ENCODE results near the gene NAA20. TPM values are rescaled to one million over a fixed set of nuclear protein-coding genes. Genes with fewer than 3 reads are reported as not detected.

The NAA20 gene
- total RNA-seq, 2 donors from 2014 or later = 33.9 to 48.5 TPM

DNA sequence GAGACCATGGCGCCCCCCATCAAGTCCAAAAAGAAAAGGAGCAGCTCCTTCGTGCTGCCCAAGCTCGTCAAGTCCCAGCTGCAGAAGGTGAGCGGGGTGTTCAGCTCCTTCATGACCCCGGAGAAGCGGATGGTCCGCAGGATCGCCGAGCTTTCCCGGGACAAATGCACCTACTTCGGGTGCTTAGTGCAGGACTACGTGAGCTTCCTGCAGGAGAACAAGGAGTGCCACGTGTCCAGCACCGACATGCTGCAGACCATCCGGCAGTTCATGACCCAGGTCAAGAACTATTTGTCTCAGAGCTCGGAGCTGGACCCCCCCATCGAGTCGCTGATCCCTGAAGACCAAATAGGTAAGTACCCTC is 41.7 kb upstream of the NAA20 start:
- Histone ChIP-seq H3K9me3 (no peaks in the 10 kb centered on the region), H3K27me3 (replicated peaks; ENCODE audit: insufficient read depth) (no peaks in the 10 kb centered on the region), H3K36me3 (no peaks in the 10 kb centered on the region), H3K27ac (peak overlapping the region; percentile 85 to 89), H3K4me1 (replicated peaks) (no peaks in the 10 kb centered on the region), H3K4me3 (peak overlapping the region; percentile 37 to 56)
- DNase-seq (ENCODE audit: low spot score) = peak; percentile 48
- TF ChIP-seq POLR2A (IDR thresholded peaks at IDR 0.05) = no peak
- TF ChIP-seq POLR2AphosphoS5 (IDR thresholded peaks at IDR 0.05) = no peak
- TF ChIP-seq, protein P1, sequence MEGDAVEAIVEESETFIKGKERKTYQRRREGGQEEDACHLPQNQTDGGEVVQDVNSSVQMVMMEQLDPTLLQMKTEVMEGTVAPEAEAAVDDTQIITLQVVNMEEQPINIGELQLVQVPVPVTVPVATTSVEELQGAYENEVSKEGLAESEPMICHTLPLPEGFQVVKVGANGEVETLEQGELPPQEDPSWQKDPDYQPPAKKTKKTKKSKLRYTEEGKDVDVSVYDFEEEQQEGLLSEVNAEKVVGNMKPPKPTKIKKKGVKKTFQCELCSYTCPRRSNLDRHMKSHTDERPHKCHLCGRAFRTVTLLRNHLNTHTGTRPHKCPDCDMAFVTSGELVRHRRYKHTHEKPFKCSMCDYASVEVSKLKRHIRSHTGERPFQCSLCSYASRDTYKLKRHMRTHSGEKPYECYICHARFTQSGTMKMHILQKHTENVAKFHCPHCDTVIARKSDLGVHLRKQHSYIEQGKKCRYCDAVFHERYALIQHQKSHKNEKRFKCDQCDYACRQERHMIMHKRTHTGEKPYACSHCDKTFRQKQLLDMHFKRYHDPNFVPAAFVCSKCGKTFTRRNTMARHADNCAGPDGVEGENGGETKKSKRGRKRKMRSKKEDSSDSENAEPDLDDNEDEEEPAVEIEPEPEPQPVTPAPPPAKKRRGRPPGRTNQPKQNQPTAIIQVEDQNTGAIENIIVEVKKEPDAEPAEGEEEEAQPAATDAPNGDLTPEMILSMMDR (IDR thresholded peaks at IDR 0.05) = no peak
- intact Hi-C loops (cut with DNase I) = loop anchor here (5.0 kb wide), 1 partner anchor 83 kb away; no protein-coding TSS in a partner anchor
- 12% methylated on average over 18 of the region's 18 CpGs for WGBS

DNA sequence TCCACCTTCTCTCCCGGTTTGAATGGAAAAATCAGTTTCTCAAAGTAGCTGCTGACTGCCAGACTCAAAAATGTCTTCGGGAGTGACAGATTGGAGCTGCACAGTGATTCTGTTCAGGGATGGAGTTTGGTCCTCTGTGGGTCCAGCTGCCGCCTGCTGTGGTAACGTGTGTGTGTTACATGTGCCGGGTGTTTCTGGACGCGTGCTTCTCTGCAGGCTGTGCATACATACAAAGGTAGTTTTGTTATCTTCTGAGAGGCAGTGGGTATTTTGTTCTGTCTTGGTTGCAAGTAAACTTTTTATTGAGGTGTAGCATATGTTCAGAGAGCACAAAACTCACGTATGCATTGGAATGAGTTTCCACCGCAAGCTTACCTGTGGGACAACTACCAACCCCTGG is 41.3 kb upstream of the NAA20 start:
- TF ChIP-seq POLR2A (IDR thresholded peaks at IDR 0.05) = no peak
- TF ChIP-seq POLR2AphosphoS5 (IDR thresholded peaks at IDR 0.05) = no peak
- TF ChIP-seq, protein P1 (IDR thresholded peaks at IDR 0.05) = no peak
- 13% methylated on average over 9 of the region's 9 CpGs for WGBS
- no peaks in the 10 kb centered on the region for H3K9me3 ChIP-seq
- no peaks in the 10 kb centered on the region for H3K36me3 ChIP-seq
- no peak for DNase-seq (ENCODE audit: low spot score)
- no peaks in the 10 kb centered on the region for H3K27me3 ChIP-seq (replicated peaks; ENCODE audit: insufficient read depth)
- intact Hi-C loops (cut with DNase I) = loop anchor here (5.0 kb wide), 1 partner anchor 84 kb away; no protein-coding TSS in a partner anchor
- H3K4me1 ChIP-seq (replicated peaks) = no peaks in the 10 kb centered on the region
- H3K4me3 ChIP-seq = peak overlapping the region; percentile 37 to 56
- peak overlapping the region; percentile 85 to 89 for H3K27ac ChIP-seq

DNA sequence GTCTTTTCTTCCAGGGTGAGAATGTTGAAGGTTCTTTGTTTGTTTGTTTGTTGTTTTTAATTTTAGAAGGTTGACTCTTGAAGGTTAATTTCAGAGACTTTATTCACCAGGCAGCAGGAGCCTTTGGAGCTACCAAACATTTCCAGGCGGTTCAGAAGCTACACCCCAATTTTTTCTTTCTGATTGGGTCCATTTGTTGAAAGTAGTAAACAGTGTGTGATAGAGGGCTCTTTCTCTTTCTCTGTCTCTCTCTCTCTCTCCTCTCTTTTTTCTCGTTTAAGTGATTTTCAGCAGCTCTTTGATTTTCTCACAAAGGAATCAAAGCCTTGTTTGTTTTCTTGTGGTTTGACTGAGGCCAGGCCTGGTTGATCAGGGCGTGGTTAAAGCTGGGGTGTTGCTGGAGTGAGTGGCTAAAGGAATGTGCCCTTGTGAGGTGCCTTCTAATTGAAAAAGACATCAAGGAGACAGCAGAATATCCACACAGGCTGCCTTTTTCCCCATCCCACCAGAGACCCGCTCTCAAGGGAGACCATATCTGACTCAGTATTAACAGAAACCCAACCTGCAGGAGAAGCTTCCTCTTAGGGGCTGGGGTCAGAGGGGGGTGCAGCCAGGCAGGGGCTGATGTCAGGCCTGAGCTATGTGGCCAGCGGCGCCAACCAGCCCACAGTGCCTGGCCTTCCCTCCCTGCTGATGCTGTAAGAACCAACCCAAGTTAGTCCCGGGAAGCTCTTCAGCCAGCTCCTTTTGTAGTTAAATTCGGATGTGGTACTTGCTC is 40.4 kb upstream of the NAA20 start:
- peak; percentile 52 for DNase-seq (ENCODE audit: low spot score)
- H3K4me1 ChIP-seq (replicated peaks) = no peaks in the 10 kb centered on the region

DNA sequence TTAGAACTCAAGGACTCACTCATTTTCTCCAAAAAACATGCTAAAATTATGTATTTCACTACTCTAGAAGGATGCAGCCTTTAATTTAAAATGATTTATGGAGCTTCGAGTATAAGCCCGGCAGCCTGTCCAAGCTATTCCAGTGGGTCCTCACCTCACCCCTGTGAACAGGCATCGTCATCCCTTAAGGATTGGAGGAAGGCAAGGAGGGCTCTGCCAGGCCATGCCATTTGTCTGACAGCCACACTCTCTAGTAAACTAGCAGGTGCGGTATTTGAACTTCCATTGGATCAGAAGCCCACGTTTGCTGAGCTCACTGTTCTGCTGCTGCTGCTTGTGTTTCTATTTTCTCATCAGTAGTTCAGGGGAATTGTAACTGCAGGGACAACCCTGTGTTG is 39.8 kb upstream of the NAA20 start:
- H3K4me3 ChIP-seq = peak overlapping the region; percentile 37 to 56
- H3K36me3 ChIP-seq = no peaks in the 10 kb centered on the region
- intact Hi-C loops (cut with DNase I) = loop anchor here (5.0 kb wide), 1 partner anchor 85 kb away; no protein-coding TSS in a partner anchor
- H3K4me1 ChIP-seq (replicated peaks) = no peaks in the 10 kb centered on the region
- H3K27ac ChIP-seq = peak overlapping the region; percentile 85 to 89
- 30% methylated on average over 5 of the region's 5 CpGs for WGBS
- no peak for DNase-seq (ENCODE audit: low spot score)
- TF ChIP-seq POLR2AphosphoS5 (IDR thresholded peaks at IDR 0.05) = no peak
- no peaks in the 10 kb centered on the region for H3K9me3 ChIP-seq
- H3K27me3 ChIP-seq (replicated peaks; ENCODE audit: insufficient read depth) = no peaks in the 10 kb centered on the region

More for the DNA sequence above, 40.4 kb upstream of the NAA20 start:
- Histone ChIP-seq H3K4me3 (peak overlapping the region; percentile 37 to 56), H3K27ac (peak overlapping the region; percentile 85 to 89), H3K9me3 (no peaks in the 10 kb centered on the region), H3K36me3 (no peaks in the 10 kb centered on the region), H3K27me3 (replicated peaks; ENCODE audit: insufficient read depth) (no peaks in the 10 kb centered on the region)
- intact Hi-C loops (cut with DNase I) = loop anchor here (5.0 kb wide), 1 partner anchor 84 kb away; no protein-coding TSS in a partner anchor
- peak; percentile 2 for TF ChIP-seq POLR2A (IDR thresholded peaks at IDR 0.05)
- TF ChIP-seq, protein P1 (IDR thresholded peaks at IDR 0.05) = no peak
- TF ChIP-seq POLR2AphosphoS5 (IDR thresholded peaks at IDR 0.05) = peak; percentile 18
- 11% methylated on average over 8 of the region's 8 CpGs for WGBS

DNA sequence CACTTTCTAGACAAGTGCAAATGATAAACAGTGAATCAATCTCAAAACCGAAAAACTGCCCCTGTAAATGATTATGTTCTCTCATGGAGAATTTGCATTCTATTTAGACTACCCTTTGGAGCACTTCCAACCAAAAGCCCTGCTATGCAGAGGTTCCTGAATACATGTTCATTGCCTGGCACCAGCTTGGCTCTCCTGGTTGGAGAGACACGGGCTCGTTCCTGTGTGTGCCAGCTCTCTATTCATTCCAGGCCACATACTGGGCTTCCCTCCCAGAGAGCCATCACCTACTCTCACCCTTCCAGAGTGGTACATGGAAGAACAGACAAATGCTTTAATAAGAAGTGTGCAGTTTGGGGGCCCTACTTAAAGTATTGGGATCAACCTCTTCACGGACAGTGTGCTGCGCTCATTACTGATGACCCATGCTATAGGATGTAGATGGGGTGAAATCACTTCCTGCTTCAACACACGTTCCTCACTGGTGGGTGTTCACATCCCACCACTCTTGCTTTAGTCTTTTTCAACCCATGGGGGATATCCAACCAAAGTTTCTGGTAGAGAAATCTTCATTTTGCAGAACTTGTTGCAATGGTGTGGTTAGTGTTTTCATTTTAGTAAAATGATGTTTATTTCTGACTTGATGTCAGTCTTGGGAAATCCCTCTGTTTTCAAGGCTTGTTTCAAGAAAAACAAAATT is 38.5 kb upstream of the NAA20 start:
- DNase-seq (ENCODE audit: low spot score) = no peak
- TF ChIP-seq, protein P1 (IDR thresholded peaks at IDR 0.05) = no peak
- TF ChIP-seq POLR2A (IDR thresholded peaks at IDR 0.05) = no peak
- no peak for TF ChIP-seq POLR2AphosphoS5 (IDR thresholded peaks at IDR 0.05)
- WGBS = 64% methylated on average over 6 of the region's 6 CpGs
- H3K27me3 ChIP-seq (replicated peaks; ENCODE audit: insufficient read depth) = no peaks in the 10 kb centered on the region
- H3K4me1 ChIP-seq (replicated peaks) = no peaks in the 10 kb centered on the region
- peak overlapping the region; percentile 85 to 89 for H3K27ac ChIP-seq
- intact Hi-C loops (cut with DNase I) = loop anchor here (5.0 kb wide), 1 partner anchor 86 kb away; no protein-coding TSS in a partner anchor
- H3K4me3 ChIP-seq = no peak overlapping the region
- no peaks in the 10 kb centered on the region for H3K9me3 ChIP-seq
- H3K36me3 ChIP-seq = no peaks in the 10 kb centered on the region

Data from prostate gland (tissue), 2 donors.